GM23248 (cell line): Measurements from ENCODE around the gene AGAP1.

Experiments used
- EZH2 ChIP-seq: fragments of 200-600 bp; sonication (generic); IDR thresholded peaks from 2 replicates; pipeline ENCODE4 v1.6.1; 2018; ENCODE audit warnings: antibody characterized with exemption, mild to moderate bottlenecking; ENCODE audit not compliant: insufficient read depth, poor library complexity, severe bottlenecking
- EZH2phosphoT487 ChIP-seq: fragments of 200-600 bp; sonication (generic); IDR thresholded peaks from 2 replicates; pipeline ENCODE4 v1.6.1; 2018; ENCODE audit warnings: antibody characterized with exemption, moderate library complexity, mild to moderate bottlenecking, low read depth; ENCODE audit not compliant: insufficient read depth

GRCh38 chr2:235647877-235648276, 154.0 kb downstream of the AGAP1 start:
- TF ChIP-seq EZH2 (no peak), EZH2phosphoT487 (no peak)
